Stimulated activated CD8-positive, alpha-beta memory T cell treated with anti-CD3 and anti-CD28 coated beads, Interleukin-4, amount 100 ng/mL, for 4 hours (primary cell): Measurements from ENCODE around the gene CCDC167.
"Not testable (repeated sequence)": the region's sequence is repeated elsewhere in the genome, so short reads cannot be mapped to it uniquely, and the experiment has no call there.

ENCODE experiments used
- DNase-seq, 2 donors: peaks; one replicate each; pipeline ENCODE4 v3.0.0-alpha.2; 2020; ENCODE audit warnings: low read depth in 2 of 2, low spot score in 1 of 2

The CCDC167 gene

DNA sequence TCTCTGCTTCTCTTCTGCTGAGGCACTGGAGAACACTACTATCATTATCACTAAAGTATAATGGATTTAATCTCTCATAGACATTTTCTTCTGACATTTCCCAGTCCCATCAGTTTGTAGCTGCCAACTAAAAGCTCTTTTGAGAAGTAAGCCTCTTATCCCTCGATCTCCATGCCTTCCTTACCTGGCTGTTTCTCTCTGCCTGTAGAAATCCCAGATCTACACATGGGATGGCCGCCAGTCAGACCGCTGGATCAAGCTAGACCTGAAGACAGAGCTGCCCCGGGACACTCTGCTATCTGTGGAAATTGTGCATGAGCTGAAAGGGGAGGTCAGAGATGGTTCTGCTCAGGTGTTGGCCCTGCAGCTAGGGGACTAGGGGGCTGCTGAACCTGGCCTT is 25.4 kb downstream of the CCDC167 start:
- DNase-seq = no peak

DNA sequence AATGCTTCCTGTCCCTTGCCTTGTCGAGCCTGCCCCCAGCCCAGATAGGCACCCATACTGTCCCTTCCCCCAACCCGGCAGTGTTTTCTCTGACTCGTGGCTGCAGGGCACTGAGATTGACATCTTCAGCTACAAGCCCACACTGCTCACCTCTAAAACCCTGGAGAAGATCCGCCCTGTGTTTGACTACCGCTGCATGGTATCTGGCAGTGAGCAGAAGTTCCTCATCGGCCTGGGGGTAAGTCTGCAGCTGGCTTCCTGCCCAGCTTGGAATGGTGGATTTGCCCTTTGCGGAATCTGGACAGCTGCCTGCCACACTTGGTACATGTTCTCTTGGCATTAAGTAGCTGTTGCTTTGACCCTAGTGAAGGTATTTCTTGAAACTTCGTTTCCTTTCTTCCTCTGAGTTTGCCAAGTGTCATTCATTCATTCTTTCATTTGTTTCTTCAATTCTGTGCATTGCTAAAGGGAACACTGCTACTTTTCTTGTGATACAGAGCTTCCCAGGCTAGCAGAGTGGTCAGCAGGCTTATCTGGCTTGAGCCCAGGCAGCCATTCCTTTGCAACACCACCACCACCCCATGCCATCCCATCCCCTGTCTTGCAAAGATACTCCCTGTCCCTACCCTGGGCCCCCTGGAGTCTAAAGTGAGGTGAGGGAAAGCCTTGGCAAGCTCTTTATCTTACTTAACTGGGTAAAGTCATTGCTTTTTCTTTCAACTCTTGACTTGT is 26.2 kb downstream of the CCDC167 start:
- DNase-seq = no peak

DNA sequence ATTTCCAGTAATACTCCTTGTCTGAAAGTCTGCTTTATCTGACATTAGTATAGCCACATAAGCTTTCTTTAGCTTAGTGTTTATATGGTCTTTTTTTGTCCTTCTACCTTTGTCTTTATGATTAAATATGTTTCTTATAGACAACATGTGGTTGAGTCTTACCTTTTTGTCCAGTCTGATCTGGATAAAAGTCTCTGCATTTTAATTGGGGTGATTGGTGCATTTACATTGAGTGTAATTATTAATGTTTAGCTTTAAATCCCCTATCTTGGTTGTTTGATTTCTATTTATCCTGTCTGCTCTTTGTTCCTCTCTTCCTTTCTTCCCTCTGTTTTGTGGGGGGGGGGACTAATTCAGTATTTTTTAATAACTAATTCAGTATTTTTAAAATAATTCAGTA is 32.0 kb downstream of the CCDC167 start:
- no peak for DNase-seq

DNA sequence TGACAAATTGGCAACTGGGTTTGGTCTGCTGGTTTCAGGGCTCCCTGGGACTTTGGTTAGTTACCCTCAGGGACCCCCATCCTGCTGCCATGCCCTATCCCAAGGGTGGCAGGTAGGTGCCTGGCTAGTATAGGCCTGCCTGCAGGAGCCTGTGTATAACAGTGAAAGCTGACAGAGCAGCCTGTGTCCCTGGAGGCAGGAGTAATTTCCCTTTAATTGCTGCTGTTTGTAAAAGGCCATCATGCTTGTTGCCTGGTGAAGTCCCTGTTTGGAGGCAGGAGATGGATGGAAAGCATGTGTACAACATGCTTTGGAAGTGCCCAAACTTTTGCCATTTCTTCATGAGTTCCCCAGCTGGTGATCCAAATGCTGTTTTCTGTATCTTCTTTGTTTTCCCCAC is 36.6 kb downstream of the CCDC167 start:
- no peak for DNase-seq

DNA sequence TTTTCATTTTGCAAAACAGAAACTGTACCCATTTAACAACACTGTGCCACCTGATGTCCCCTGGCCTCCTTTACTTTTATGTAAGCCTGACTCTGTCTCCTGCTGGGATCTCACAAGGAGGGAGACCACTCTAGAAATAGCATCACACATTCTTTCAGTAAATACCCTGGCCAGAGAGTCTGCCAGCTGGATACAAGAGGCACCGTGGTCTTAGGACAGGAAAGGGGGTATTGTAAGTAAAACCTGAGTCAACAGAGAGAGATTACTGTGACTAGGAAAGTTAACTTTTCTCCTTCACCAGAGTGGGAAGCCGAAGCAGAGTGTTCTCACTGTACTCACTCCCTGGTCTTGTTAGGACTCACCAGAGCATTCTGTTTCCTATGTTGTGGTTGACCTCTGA is 38.9 kb downstream of the CCDC167 start:
- no peak for DNase-seq

DNA sequence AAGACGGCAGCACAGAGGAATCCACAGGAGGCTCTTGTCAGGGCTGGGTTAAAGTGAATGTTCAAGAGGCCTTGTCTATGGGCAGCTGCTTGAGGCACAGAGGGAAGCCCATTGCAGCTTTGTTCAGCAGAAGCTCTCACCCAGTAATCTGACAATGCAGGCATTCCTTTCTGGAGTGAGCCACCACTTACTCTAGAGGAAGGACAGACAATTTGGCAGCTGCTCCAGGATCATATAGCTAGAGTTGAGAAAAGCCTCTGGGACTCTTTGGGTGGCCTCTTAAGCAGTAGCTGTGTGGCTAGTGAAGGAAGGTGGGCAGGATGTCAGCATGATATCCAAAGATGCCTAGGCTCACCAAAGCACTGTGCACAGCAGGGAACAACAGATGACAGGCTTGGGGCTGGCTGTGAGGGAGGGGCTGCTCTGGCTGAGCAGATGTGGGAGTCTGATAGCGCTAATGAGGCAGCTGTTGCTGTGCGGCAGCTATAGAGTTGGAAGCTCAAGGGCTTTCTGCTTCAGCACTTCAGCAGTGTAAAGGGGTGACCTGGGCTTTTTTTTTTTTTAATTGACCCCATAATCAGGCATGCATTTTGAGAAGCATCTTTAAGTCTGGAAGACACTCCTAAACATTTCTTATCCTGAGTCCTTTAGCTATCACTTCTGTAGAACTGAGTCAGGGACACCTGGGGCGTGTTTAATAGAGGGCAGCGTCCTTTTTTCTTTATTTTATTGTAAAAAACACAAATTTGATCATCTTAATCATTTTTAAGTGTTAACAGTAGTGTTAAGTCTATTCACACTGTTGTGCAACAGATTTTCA is 39.5 kb downstream of the CCDC167 start:
- DNase-seq = no peak

DNA sequence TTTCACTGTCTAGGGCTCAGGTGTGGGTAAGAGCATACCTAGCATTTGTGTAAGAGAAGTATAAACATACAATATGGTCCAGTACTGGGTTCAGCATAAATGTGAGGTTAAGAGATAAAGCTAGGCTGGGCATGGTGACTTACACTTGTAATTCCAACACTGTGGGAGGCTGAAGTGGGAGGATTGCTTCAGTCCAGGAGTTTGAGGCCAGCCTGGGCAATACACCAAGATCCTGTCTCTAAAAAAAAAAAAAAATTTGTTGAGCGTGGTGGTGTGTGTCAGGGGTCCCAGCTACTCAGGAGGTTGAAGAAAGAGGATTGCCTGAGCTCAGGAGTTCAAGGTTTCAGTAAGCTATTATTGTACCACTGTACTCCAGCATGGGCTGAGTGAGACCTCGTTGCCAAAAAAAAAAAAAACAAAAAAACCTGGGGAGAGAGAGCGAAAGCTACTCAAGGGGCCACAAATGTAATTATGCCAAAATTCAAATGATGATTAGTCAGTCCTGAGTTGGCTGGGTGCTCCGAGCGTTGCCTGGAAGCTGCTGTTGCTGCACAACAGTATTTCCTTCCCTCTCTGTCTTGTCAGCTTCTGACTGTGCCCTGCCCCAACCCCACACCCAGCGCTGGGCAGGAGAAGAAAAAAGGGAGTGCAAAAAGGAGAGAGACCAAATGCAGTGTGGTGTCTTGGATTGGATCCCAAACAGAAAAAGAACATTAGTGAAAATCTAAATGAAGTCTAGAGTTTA is 42.7 kb downstream of the CCDC167 start:
- no peak for DNase-seq

DNA sequence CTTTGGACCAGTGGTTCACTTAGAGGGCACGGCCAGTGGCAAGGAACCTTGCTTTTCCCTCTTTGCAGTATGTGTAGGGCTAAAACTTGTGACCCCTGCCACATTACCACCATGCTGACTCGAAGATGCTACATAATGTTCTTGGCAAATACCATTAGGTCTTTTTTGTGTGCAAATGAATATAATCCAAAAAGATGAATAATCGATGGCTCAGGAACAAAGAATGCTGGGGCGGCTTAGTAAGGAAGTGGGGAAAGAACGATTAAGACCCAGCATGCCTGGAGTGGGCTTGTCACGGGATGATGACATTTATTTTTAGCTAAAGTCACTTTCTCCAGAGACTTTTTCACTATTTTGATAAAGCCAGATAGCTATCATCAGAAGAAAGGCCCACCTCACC is 43.6 kb downstream of the CCDC167 start:
- DNase-seq = no peak

DNA sequence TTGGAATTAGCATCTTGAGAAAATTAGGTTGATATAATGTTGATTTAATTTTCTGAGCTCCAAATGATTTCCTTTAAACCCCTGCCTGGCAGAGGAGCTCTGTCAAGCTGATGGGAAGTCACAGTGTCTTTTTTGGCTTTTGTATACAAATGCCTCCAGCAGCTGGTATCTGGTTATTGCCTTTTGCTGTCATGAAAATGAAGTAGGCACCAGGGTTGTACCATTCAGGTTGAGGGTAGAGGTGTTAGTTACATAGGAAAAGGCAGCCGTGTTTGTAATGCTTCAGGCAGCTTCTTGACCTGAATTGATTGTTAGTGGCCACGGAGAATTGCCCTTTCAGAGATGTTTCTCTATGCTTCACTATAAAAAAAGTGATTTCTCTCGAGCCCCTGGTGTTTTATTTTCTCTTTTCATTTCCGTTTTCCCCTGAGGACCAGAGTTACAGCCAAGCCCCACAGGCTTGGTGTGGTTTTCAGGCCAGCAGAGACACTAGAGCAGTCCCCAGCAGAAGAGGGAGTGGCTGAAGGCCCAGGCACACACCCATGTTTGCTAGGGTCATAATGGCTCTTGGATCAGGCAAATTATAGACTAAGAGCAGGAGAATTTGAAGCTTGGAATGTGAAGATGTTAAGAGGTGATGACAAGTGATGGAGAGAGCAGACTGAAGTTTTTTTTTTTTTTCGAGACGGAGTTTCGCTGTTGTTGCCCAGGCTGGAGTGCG is 45.1 kb downstream of the CCDC167 start:
- no peak for DNase-seq

DNA sequence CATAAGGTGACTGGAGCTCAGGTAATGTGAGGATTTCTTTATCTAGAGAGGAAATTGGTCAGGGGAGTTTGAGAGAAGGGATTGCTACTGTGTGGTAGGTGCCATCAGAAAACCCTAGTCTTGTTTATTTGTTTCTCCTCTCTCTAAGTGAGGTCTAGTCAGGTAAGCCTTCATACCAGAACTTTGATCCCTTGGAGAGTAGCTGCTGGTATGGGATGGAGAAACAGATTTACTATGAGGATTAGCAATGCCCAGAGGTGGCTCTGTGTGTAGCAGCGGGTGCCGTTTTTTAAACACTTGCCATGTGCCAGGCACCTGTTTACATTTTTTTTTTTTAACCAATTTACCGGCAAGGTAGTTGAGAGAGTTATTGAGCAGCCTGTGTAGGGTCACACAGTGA is 47.2 kb downstream of the CCDC167 start:
- no peak for DNase-seq

DNA sequence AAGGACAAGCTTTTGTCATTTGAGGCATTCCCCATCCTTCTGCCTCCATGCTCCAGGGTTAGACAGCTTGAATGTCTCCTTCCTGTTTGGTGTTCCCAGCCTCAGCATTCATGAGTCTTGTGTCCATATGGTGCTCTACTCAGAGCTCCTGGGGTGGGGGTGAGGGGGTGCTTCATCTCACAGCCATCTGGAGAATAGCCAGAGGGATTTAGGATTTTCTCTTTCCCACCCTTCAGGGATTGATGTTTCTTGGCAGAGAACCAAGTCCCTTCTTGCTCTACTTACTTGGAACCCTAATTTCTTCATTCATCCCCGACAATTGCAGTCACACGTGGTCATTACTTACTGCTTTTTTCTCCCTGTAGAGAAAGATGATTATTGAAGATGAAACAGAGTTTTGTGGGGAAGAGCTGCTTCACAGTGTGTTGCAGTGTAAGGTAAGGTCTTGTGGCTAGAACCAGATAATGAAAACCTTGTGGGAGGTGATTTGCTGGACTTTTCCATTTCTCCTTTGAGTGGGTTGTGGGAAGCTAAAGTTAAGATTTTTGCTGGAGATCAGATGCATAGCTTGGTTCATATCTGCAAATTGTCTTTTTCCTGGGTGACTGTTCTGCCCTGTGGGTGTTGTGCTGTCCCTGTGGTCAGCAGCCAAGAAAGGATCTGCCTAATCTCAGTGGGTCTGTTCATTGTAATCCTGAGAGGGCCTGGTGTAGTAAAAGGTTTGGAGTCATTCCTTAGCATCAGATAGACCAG is 48.1 kb downstream of the CCDC167 start:
- DNase-seq = no peak

DNA sequence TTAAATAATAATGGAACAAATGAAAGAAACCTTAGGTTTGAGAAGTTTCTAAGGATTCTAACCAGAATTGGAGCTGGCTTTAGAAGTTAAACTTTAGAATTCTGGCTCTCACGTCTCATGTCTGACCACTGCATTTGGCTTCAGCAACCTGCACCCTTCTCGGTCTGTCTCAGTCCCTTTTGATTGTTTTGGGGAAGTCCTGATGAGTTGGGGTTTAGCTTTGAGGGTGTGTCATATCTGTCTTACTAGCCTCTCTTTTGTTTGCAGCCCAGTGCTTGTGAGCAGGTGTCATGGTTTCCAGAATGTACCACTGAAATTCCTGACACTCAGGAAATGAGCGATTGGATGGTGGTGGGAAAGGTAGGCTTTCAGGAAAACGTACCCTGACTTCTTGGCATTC is 49.7 kb downstream of the CCDC167 start:
- DNase-seq = no peak

DNA sequence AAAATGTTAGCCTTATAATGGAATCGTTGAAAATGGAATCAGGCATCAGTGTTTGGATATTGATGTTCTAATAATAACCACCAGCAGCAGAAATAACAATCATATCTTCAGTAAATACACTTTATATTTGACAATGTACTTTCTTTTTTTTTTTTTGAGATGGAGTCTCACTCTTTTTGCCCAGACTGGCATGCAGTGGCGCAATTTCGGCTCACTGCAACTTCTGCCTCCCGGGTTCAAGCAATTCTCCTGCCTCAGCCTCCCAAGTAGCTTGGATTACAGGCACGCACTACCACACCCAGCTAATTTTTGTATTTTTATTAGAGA is 56.5 kb downstream of the CCDC167 start:
- DNase-seq = not testable (repeated sequence)

DNA sequence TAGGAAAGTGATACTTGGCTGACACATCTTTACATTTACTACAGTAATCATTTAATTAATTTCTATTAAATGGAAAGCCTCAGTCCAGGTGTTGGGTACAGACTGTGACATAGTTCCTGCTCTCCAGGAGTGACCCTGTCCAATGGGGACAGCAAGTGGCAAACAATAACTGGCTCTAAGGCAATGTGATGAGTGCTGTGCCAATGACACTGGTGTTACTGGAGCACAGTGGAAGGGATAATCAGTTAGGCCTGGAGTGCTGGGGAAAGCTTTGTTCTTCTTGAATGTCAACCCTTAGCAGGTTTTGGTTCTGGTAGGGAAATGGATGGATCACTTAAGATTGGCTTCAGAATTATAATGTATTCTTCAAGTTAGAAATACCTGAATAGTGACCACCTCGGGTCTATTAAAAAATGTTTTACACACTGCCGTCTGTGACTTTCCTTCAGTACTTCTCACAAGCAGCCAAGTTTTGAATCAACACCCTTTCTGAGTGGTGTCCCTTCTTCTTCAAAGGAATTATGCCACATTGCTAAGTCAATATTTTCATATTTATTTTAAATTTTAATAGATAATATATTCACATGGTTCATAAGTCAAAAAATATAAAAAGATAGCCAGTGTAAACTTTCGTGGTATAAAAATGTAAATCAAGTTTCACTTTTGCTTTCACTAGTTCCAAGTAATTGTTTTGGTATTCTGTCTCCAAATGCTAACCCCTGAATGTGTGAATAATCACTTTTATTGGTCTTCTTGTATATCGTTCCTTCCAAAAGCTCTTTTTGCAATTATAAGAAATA is 57.1 kb downstream of the CCDC167 start:
- DNase-seq = no peak

DNA sequence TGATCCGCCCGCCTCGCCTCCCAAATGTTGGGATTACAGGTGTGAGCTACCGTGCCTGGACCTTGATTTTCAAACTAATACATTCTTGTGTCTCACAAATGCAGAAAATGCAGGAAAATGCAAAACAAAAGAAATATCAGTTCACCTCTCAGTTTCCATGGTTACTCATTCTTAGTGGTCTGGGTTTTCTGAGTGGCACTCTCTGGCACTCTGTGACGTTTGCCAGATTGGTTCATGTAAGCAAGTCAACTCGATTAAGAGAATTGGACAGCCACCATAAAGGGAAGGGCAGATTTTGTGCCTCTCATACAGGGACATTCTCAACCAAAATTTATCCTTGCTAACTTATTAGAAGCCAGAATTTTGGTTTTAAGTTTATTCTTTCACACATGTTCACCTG is 58.0 kb downstream of the CCDC167 start:
- no peak for DNase-seq

DNA sequence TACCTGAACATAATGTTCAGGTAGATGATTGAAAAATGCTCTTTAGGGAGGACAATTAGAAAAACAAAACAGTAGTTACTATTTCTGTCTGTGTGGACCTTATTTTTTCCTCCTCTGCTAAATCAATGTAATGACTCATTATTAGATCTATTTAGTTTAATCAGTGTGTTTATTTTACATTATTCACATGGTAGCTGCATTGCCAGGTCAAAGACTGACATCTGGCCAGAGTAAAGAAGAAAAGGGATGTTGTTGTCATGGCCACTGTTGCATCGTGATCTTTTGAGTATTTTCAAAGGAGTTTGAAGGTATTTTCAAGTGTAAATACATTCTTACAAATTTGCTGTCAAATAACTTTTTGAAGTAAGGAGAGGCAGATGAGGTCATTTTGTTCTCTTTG is 60.8 kb downstream of the CCDC167 start:
- no peak for DNase-seq

DNA sequence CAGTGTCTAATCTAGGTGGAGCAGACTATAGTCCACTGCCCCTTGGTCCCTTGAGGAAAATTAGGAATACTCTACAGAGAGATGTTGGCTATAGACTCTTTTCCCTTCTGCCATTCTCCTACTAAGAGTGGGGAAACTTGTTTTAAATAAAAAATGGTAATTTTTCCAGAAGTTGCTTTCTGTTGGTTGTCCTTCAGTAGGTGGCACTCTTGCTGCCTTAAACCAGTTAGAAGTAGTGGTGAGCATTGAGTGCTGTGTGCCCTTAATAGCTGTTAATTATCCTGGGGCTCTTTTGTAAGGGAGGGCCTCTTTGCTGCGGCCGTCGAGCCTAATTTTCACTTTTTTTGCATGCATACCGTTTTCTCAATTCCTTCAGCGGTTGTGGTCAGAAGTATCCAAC is 63.9 kb downstream of the CCDC167 start:
- no peak for DNase-seq

DNA sequence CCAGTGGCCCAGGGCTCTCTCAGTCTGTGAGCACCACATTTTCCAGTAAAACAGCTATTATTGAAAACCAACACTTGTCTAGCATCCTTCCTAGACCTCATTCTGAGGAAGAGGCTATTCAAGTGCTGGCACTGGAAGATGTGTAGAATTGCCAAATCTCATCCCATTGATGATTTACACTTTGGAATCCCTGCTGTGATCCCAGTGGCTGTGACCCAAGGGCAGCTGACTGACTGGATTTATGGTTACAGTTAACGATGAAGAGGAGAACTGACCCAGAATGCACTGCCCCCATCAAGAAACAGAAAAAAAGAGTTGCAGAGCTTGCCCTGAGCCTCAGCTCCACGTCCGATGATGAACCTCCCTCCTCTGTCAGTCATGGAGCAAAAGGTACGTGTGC is 64.3 kb downstream of the CCDC167 start:
- no peak for DNase-seq

DNA sequence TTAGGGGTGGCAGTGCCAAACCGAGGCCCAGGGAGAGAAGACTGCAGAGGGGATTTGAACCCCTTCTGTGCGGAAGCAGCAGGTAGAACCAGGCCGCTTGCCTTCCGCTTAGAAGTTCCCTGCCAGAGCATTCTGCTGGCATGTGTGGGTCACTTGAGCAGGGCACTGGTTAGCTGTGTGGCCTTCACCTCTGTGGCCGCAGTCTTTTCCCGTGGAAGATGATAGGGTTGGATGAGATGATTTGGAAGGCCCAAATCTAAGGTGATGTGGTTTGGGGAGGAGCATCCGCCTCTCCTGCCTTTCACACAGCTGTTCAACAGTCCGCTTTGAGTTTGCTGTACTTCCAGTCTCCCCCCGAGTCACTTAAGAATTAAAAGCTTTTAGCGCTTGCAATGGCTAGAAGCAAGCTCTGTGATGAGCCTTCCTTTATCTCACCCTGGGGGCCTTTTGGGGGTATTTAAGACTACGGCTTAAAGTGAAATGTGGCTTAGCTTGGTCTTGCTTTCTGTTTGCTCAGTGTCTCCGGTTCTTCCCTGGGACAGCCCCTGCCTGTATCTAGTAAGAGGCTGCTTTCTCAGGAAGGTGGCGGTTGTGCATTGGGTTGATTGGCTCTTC is 65.9 kb downstream of the CCDC167 start:
- peak; percentile 2 to 18 for DNase-seq
